ENCODE measurements around the gene COX7A2L. TPM values are rescaled to one million over a fixed set of nuclear protein-coding genes. Genes with fewer than 3 reads are reported as not detected.
"Not testable (repeated sequence)": the region's sequence is repeated elsewhere in the genome, so short reads cannot be mapped to it uniquely, and the experiment has no call there.

COX7A2L gene
- total RNA-seq, 4 donors from 2014 or later: 98.7 to 129 (median 119) TPM

GRCh38 chr2:42382144-42382543 lies 21.1 kb upstream of the COX7A2L start:
- 78 to 82% methylated on average over 4 of the region's 4 CpGs for WGBS, 2 donors

GRCh38 chr2:42380026-42380425 lies 19.0 kb upstream of the COX7A2L start:
- H3K27ac ChIP-seq; H3K4me1 ChIP-seq; H3K36me3 ChIP-seq; H3K9me3 ChIP-seq; H3K27me3 ChIP-seq; DNase-seq; intact Hi-C loops (cut with DNase I); H3K4me3 ChIP-seq (replicated peaks in 1 of 3): not testable (repeated sequence)
- 97 to 98% methylated on average over 7 of the region's 7 CpGs for WGBS, 2 donors

More at GRCh38 chr2:42382144-42382543, 21.1 kb upstream of the COX7A2L start:
- no peaks in the 10 kb centered on the region for H3K36me3 ChIP-seq
- DNase-seq: no peak
- no peaks in the 10 kb centered on the region for H3K4me1 ChIP-seq
- no peak for TF ChIP-seq CTCF (IDR thresholded peaks at IDR 0.05)
- no peak for TF ChIP-seq POLR2A (IDR thresholded peaks at IDR 0.05)
- H3K27me3 ChIP-seq: no peaks in the 10 kb centered on the region
- intact Hi-C loops (cut with DNase I): no loop called here
- H3K9me3 ChIP-seq: no peaks in the 10 kb centered on the region
- H3K27ac ChIP-seq: no peak overlapping the region
- no peak overlapping the region for H3K4me3 ChIP-seq (replicated peaks in 1 of 3)

GRCh38 chr2:42378415-42378814 lies 17.4 kb upstream of the COX7A2L start:
- intact Hi-C loops (cut with DNase I): no loop called here
- WGBS, 2 donors: 95% methylated on average over 9 of the region's 9 CpGs
- DNase-seq: no peak
- TF ChIP-seq CTCF (IDR thresholded peaks at IDR 0.05) (no peak), POLR2A (IDR thresholded peaks at IDR 0.05) (no peak)
- no peaks in the 10 kb centered on the region for H3K36me3 ChIP-seq
- H3K4me3 ChIP-seq (replicated peaks in 1 of 3): no peak overlapping the region
- H3K27me3 ChIP-seq: no peaks in the 10 kb centered on the region
- no peaks in the 10 kb centered on the region for H3K4me1 ChIP-seq
- H3K27ac ChIP-seq: no peak overlapping the region
- no peaks in the 10 kb centered on the region for H3K9me3 ChIP-seq

- Histone ChIP-seq H3K4me3 (replicated peaks in 1 of 3) (no peak overlapping the region), H3K9me3 (no peaks in the 10 kb centered on the region), H3K27me3 (no peaks in the 10 kb centered on the region), H3K27ac (no peak overlapping the region), H3K36me3 (no peaks in the 10 kb centered on the region), H3K4me1 (no peaks in the 10 kb centered on the region)
- TF ChIP-seq CTCF (IDR thresholded peaks at IDR 0.05) (no peak), POLR2A (IDR thresholded peaks at IDR 0.05) (no peak)
- 80 to 83% methylated on average over 7 of the region's 7 CpGs for WGBS, 2 donors
- DNase-seq: no peak
- intact Hi-C loops (cut with DNase I): no loop called here
These were observed 15.7 kb upstream of the COX7A2L start for GRCh38 chr2:42376758-42377157.

- no peak for DNase-seq
- no peaks in the 10 kb centered on the region for H3K4me1 ChIP-seq
- H3K36me3 ChIP-seq: no peaks in the 10 kb centered on the region
- H3K27me3 ChIP-seq: no peaks in the 10 kb centered on the region
- H3K9me3 ChIP-seq: no peaks in the 10 kb centered on the region
- no peak overlapping the region for H3K4me3 ChIP-seq (replicated peaks in 1 of 3)
- TF ChIP-seq CTCF (IDR thresholded peaks at IDR 0.05) (no peak), POLR2A (IDR thresholded peaks at IDR 0.05) (no peak)
- intact Hi-C loops (cut with DNase I): no loop called here
- WGBS, 2 donors: 68 to 91% methylated on average over 3 of the region's 3 CpGs
- H3K27ac ChIP-seq: no peak overlapping the region
These were observed 11.6 kb upstream of the COX7A2L start for GRCh38 chr2:42372474-42373200.
